A172 (cell line): ENCODE data around the gene RAP1GAP2. TPM values are rescaled to one million over a fixed set of nuclear protein-coding genes. Genes with fewer than 3 reads are reported as not detected.
"Not testable (repeated sequence)": the region's sequence is repeated elsewhere in the genome, so short reads cannot be mapped to it uniquely, and the experiment has no call there.

Experiments
- DNase-seq: peaks from one replicate; pipeline ENCODE4 v3.0.0-alpha.2; 2015; ENCODE audit warnings: low spot score
- total RNA-seq: library from RNA; depleted of rRNA; stranded (reverse); fragments of >200 nt; shearing (Covaris generic); gene quantifications from 2 replicates; pipeline ENCODE4 v1.2.3, GENCODE V29; 2014

RAP1GAP2 gene
- total RNA-seq, 1 experiment from 2014 or later = 6.4 TPM

GRCh38 chr17:3022197-3022596 lies 226.0 kb downstream of the RAP1GAP2 start:
- DNase-seq = no peak

DNA sequence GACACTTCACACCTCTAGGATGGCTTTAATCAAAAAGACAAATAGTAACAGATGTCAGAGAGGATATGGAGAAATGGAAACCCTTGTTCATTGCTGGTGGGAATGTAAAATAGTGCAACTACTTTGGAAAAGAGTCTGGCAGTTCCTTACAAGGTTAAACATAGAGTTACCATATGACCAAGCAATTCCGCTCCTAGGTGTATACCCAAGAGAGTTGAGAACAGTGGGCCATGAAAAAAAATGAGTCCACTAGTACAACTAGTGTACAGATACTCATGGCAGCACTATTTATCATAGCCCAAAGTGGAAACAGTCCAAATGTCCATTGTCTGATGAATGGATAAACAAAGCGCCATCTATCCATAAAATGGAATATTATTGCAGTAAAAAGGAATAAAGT lies 228.1 kb downstream of the RAP1GAP2 start:
- DNase-seq = no peak

GRCh38 chr17:3025421-3026124 lies 229.3 kb downstream of the RAP1GAP2 start:
- no peak for DNase-seq

DNA sequence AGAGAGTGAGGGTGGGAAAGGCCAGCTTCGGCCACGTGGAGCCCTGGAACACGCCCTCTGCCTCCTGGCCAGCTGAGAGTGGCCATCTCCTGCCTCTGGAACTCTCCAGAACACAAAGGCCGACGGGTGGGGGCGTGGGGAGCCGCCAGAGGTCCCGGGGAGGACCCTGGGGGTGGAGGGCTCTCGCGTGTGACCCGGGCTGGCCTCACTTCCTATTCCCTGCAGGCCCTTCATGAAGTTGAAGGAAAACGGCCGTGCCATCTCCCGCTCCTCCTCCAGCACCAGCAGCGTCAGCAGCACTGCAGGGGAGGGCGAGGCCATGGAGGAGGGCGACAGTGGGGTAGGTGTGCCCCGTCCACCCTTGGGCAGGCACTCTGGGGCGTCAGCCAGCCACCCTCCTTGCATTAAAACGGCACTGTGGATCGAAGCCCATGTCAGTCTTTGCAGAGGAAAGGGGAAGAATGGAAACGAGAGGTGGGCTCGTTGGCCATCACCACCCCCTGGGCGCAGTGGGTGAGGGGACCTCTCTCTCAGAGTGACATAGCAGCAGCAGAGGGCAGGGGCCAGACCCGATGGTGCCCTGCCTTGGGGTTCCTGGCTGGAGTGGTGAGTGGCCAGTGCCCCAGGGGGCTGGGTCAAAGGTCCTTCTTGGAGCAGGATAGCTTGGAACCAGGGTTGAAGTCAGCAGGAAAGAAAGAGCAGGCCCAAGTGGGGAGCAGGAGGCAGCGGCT lies 230.1 kb downstream of the RAP1GAP2 start:
- DNase-seq = no peak

- no peak for DNase-seq
Observed at GRCh38 chr17:3026856-3027751, 230.9 kb downstream of the RAP1GAP2 start.

DNA sequence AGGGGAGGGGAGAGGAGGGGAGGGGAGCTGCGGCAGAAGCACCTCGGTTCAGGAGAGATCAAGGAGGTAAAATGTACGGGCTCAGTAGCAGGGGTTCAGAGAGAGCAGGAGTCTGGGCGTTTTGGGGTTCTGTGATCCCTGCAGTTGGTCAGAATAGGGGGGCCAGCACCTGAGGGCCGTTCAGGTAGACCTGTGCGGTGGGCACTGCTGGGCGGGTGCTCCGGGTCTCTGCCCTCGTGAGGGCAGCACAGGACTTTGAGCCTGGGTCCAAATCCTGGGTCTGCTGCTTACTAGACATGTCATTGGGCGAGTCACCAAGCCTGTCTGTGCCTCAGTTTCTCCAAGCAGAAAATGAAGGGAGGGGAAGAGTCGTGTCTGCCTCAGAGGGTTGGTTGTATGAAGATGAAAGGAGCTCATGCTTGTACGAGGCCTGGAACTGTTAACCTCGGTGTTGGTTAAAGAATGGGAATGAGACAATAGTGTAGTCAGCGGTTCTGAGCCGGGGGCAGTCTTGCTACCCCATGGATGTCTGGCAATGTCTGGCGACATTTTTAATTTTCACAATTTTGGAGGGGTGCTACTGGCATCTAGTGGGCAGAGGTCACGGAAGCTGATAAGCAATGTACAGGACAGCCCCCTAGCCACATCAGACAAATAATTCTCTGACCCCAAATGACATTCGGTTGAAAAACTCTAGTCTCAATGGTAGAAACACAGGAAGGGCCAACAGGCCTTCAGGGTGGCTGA lies 231.7 kb downstream of the RAP1GAP2 start:
- DNase-seq = no peak

- no peak for DNase-seq
Observed at GRCh38 chr17:3029213-3029913, 233.1 kb downstream of the RAP1GAP2 start.

DNA sequence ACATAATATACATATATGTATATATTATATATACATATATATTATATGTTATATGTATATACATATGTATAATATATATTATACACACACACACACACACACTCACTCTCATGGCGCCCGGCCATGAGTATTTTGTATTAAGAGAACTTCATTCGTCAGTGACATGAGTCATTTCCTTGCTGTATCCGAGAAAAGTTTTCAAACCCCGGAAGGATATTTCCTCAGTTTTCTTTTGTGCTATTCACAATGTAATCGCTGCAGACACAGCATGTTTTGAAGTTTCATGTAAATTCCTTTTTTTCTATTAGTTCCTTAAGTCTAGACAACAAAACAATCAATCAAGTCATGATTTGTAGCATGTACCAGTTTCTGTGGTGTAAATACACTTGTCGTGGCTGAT lies 233.9 kb downstream of the RAP1GAP2 start:
- DNase-seq = peak; percentile 67

- not testable (repeated sequence) for DNase-seq
Observed at GRCh38 chr17:3030852-3031470, 234.7 kb downstream of the RAP1GAP2 start.

DNA sequence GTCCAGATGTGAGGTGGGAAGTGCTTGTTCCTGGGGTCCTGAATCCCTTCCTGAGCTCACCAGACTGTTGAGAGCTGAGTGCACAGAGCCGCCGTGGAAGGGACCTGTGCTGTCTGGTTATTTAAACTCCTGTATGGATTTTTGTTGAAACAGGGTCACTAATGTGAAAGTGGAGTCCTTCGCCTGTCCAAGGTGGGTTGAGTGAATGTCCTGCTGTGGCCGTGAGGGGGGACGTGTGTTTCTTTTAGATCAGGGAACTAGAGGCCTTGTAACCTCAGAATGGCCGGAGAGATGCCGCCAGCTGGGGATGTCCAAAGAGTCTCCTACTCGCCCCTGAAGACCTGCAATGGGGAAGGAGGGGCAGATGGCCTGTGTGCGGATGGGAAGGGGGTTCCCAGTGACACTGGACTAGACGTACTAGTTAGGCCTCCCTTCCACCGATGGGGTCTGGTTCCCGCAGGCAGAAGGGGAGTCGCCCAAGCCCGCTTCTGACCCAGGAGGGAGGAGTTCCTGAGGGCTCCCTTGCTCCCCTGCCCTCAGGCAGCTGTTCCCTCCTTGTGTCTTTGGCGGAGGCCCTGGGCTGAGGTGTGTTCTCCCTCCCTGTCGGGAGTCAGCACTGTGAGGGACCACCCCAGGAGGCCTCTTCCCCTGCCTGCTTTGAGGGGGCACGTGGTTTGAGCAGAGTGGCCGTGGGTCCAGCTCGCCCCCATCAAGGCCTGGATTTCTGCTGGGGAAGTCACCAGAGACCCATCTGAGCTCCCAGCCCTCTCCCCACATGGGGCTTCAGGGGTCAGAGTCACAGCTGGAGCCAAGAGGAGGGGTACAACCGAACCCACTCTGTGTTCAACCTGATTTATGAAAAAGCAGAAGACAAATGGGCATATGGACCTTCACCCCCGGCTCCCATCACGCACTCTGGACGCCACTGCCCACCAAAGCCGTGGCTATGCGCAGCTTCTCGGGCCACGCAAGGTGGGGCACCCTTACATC lies 236.3 kb downstream of the RAP1GAP2 start:
- DNase-seq = no peak

DNA sequence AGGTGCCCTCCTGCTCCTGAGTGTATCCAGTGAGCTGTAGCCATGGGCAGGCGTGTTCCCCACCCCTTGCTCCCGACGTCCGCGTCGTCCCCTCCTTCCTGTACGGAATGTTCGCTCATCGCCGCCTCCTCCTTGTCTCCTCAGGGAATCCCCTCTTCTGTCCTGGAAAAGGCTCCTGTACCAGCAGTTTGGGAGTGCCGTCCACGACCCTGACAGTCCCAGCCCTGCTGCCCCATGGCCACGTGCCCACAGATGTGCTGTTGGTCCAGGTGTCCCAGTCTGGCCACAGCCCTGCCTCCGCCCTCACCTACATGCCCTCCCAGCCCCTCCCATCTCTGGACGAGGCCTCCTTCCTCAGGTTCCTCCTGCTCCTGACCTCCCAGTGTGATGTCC lies 237.0 kb downstream of the RAP1GAP2 start:
- no peak for DNase-seq

GRCh38 chr17:3033741-3034577 lies 237.7 kb downstream of the RAP1GAP2 start:
- no peak for DNase-seq

DNA sequence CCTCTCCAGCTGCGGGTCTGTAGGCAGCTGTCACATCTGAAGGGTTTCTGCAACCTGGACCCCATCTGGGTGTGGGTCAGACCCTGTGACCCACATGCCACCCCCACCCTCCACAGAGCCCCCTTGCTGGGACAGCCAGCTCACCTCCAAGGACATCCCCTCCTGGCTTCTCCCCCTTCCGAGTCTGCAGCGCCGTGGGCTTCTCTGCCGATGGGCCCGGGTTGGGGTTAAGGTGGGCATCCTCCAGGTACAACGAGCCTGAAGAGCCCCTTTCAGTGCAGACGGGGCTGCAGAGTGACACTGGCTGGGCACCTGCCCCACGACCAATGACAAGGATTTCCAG lies 238.3 kb downstream of the RAP1GAP2 start:
- DNase-seq = no peak

GRCh38 chr17:3035256-3035967 lies 239.2 kb downstream of the RAP1GAP2 start:
- DNase-seq = no peak

DNA sequence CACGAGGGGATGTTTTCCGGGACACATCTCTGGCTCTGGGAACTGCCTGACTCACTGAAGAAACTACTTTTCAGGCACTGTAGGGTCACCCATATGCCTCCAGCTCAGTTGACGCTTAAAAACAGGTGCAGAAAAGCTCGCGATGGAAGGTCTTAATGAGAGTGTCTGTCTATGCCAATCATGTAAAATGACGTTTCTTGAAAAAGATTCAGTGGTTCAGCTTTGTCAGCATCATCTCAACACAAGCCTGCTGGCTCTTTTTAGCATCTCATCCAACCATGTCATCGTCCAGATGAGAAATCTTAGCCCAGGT lies 239.7 kb downstream of the RAP1GAP2 start:
- DNase-seq = no peak

DNA sequence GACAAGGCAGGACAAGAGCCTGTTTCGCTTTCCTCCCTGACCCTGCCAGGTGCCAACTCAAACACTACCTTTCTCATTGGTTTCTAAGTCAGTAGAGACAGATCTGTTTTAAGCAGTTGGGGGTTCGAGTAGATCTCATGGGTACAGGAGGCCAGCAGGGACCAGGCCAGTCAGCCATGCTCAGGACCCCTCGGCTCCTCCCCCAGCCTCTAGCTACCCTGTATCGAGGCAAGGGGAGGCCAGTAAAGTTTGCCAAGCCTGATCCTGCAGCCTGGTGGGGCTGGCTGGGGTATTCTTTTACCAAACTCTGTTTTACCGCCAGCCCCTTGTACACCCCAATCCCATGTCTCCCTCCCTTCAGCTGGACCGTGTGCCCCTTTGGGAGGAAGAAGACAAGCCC lies 240.6 kb downstream of the RAP1GAP2 start:
- DNase-seq = no peak

GRCh38 chr17:3037259-3037658 lies 241.0 kb downstream of the RAP1GAP2 start:
- no peak for DNase-seq

DNA sequence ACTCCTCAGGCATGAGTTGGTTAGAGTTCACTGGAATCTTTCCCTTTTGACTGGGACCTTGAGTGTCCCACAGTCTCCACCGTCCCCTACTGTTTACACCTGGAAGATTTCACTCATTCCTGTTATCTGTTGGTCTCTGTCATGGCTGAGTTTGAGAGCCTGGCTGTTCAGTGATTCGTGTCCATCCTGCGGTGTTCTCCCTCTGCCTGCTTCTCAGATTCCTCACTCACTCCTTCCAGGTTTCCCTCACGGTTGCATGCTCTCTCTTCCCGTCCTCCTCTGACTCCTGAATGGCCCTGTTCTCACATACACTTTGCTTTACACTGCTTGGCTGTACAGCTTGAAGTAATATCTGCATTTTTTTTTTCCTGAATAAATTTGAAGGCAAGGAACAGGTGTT lies 242.7 kb downstream of the RAP1GAP2 start:
- DNase-seq = no peak
